GM12801 (cell line): ENCODE measurements around the gene MRPL28.

ENCODE experiments used
- TF ChIP-seq, protein P1 (sequence below): IDR thresholded peaks from one replicate; pipeline ENCODE4 v1.5.1; 2011; ENCODE audit warnings: control low read depth; ENCODE audit not compliant: insufficient read length; ENCODE audit errors: extremely low read depth

MRPL28 gene

DNA sequence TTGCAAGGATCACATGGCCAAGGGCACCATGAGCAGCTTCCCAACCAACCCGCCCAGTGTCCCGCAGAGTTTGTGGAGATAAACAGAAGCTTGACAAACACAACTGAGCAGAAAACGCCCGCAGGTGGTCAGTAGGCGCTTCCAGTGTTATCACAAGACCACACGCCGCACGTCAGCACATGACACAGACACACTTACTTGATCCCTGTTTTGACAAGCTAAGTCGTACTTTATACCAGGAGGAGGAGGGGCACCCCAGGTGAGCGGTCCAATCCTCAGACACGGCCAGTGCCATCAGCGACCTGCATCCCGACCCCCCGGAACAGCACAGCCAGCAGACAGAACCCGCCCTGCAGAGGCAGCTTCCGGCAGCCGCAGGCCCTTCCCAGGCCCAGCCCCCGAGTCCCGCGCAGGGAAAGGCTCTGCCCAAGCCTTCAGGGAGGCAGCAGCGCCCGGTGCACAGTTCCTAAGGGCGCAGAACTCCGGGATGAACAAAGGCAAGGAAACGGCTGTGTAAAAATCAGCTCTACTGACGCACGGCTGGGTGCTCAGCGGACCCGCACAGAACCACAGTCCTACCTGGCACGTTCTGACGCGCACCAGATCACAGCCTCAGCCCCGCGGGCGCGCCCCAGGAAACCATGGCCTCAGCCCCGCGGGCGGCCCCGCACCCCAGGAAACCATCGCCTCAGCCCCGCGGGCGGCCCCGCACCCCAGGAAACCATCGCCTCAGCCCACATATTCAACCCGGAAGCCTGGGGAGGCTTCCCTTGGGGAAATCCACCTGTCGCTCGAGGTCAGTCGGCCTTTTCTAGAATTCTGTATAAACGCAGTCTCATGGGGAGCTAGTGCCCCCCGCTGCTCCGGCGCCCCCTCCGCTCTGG, 45.6 kb downstream of the MRPL28 start:
- TF ChIP-seq, protein P1, sequence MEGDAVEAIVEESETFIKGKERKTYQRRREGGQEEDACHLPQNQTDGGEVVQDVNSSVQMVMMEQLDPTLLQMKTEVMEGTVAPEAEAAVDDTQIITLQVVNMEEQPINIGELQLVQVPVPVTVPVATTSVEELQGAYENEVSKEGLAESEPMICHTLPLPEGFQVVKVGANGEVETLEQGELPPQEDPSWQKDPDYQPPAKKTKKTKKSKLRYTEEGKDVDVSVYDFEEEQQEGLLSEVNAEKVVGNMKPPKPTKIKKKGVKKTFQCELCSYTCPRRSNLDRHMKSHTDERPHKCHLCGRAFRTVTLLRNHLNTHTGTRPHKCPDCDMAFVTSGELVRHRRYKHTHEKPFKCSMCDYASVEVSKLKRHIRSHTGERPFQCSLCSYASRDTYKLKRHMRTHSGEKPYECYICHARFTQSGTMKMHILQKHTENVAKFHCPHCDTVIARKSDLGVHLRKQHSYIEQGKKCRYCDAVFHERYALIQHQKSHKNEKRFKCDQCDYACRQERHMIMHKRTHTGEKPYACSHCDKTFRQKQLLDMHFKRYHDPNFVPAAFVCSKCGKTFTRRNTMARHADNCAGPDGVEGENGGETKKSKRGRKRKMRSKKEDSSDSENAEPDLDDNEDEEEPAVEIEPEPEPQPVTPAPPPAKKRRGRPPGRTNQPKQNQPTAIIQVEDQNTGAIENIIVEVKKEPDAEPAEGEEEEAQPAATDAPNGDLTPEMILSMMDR = no peak

DNA sequence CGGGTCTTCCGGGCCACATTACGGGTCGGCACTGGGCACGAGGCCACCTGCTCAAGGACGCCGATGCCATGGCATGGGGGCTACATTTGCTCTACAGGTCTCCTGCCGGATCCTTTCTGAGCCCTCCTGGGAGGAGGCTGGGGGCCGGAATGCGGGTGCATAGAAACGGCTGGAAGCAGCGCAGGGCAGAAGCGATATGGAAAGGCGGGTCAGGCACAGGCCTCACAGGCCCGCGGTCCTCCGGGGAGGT, 46.2 kb downstream of the MRPL28 start:
- TF ChIP-seq, protein P1 = no peak

DNA sequence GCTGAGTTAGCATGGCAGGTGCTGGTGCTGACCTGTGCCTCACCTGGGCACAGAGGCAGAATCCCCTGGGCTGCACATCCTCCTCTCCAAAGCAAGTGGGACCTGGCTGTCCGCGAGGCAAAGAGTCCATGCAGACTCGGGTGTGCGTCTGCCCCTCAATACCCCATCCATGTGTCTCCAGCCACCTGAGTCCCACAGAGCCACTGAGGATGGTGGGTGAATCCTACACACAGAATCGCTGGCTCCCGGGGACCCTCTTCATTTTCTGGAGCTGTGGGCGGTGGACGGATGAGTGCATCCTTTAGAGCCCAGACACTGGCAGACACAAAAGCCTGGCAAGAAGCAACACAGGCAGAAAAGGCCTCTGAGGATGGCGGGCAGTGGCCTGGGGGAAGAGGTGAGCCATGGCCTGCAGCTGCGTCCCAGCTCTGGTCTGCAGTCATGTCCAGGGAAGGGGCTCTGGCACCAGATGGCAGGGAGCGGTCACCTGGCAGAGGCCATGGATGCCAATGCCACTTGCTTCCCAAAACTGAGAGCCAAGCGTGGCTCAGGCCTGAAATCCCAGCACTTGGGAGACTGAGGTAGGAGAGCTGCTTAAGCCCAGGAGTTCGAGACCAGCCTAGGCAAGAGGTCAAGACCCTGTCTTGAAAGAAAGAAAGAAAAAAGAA, 47.7 kb downstream of the MRPL28 start:
- TF ChIP-seq, protein P1 = no peak

DNA sequence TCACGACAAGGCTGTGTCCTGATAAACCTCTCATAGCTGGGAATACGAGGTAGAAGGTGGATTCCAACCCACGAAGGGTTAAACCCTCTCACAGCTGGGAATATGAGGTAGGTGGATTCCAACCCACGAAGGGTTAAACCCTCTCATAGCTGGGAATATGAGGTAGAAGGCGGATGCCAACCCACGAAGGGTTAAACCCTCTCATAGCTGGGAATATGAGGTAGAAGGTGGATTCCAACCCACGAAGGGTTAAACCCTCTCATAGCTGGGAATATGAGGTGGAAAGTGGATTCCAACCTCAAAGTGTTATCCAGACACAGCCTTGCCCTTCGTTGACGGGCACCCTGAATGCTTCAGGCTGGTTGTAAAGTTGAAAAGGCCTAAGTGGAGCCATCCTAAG, 48.8 kb downstream of the MRPL28 start:
- TF ChIP-seq, protein P1 = no peak

DNA sequence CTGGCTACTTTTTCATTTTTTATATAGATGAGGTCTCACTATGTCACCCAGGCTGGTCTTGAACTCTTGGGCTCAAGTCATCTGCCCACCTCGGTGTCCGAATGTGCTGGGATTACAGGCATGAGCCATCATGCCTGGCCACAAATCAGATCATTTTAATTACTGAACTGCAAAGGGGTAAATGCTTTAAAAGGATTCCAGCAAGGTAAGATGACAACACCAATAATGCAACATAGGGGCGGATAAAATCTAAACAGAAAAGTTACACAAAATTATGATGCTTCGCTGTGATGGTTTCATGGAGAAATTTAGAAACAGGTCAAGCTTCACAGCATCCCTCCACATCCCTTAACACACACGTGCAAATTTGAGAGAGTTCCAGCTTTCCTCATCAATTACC, 50.1 kb downstream of the MRPL28 start:
- TF ChIP-seq, protein P1 = no peak

DNA sequence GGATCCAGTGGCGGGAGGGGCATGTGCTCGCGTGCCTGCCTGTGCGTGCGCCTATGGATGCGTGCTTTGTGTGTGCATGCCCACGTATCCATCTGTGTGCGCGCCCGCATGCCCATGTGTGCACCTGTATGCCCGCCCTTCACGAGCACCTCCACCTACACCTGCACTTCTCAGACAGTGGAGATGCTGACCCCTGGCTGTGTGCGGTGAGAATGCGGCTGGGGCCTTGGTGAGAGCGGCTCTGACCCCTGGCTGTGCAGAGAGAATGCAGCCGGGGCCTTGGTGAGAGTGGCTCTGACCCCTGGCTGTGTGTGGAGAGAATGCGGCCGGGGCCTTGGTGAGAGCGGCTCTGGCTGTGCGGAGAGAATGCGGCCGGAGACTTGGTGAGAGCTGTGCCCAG, 51.7 kb downstream of the MRPL28 start:
- TF ChIP-seq, protein P1 = no peak

DNA sequence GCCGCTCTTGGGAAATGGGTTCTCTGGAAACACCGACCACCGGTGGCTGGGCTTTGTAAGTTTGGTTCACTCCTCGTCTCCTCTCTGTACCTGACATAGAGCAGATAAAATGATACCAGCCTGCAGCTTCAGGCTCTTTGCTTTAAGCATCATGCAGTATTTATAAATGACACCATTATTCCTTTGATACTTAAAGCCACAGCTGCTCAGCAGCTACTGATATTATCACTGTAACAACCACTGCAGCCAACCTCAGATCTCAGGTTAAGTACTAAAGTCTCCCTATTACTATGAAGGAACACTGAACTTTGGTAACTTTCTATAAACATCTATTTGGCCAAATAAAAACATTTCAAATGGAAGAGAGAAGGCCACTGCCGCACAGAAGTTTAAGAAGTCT, 52.8 kb downstream of the MRPL28 start:
- TF ChIP-seq, protein P1 = no peak
